ENCODE measurements around the gene TWSG1. TPM values are rescaled to one million over a fixed set of nuclear protein-coding genes. Genes with fewer than 3 reads are reported as not detected.
"Not testable (repeated sequence)": the region's sequence is repeated elsewhere in the genome, so short reads cannot be mapped to it uniquely, and the experiment has no call there.

Gene TWSG1
- total RNA-seq, 1 donor from 2014 or later = 60.2 TPM

GRCh38 chr18:9421096-9421900 lies 86.7 kb downstream of the TWSG1 start:
- H3K27ac Mint-ChIP-seq = no peak overlapping the region
- H3K9me3 Mint-ChIP-seq = no peaks in the 10 kb centered on the region
- H3K4me3 Mint-ChIP-seq = no peak overlapping the region
- TF ChIP-seq, protein P1, sequence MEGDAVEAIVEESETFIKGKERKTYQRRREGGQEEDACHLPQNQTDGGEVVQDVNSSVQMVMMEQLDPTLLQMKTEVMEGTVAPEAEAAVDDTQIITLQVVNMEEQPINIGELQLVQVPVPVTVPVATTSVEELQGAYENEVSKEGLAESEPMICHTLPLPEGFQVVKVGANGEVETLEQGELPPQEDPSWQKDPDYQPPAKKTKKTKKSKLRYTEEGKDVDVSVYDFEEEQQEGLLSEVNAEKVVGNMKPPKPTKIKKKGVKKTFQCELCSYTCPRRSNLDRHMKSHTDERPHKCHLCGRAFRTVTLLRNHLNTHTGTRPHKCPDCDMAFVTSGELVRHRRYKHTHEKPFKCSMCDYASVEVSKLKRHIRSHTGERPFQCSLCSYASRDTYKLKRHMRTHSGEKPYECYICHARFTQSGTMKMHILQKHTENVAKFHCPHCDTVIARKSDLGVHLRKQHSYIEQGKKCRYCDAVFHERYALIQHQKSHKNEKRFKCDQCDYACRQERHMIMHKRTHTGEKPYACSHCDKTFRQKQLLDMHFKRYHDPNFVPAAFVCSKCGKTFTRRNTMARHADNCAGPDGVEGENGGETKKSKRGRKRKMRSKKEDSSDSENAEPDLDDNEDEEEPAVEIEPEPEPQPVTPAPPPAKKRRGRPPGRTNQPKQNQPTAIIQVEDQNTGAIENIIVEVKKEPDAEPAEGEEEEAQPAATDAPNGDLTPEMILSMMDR (IDR thresholded peaks at IDR 0.05; ENCODE audit: unreplicated experiment) = no peak
- H3K27me3 Mint-ChIP-seq (ENCODE audit: low read depth) = no peaks in the 10 kb centered on the region
- DNase-seq (ENCODE audit: low spot score in 2 of 2, unreplicated experiment in 2 of 2) = no peak
- no peaks in the 10 kb centered on the region for H3K36me3 Mint-ChIP-seq
- H3K4me1 Mint-ChIP-seq = peaks cover 30% of the 10 kb centered on the region

- DNase-seq (ENCODE audit: low spot score in 2 of 2, unreplicated experiment in 2 of 2) = no peak
- Mint-ChIP-seq H3K36me3 (no peaks in the 10 kb centered on the region), H3K27ac (no peak overlapping the region), H3K27me3 (ENCODE audit: low read depth) (no peaks in the 10 kb centered on the region), H3K4me1 (peaks cover 25% of the 10 kb centered on the region), H3K4me3 (no peak overlapping the region), H3K9me3 (no peaks in the 10 kb centered on the region)
- TF ChIP-seq, protein P1 (IDR thresholded peaks at IDR 0.05; ENCODE audit: unreplicated experiment) = no peak
Observed at GRCh38 chr18:9421901-9422327, 87.3 kb downstream of the TWSG1 start.

GRCh38 chr18:9422816-9423519 lies 88.4 kb downstream of the TWSG1 start:
- no peaks in the 10 kb centered on the region for H3K36me3 Mint-ChIP-seq
- TF ChIP-seq, protein P1 (IDR thresholded peaks at IDR 0.05; ENCODE audit: unreplicated experiment) = no peak

DNA sequence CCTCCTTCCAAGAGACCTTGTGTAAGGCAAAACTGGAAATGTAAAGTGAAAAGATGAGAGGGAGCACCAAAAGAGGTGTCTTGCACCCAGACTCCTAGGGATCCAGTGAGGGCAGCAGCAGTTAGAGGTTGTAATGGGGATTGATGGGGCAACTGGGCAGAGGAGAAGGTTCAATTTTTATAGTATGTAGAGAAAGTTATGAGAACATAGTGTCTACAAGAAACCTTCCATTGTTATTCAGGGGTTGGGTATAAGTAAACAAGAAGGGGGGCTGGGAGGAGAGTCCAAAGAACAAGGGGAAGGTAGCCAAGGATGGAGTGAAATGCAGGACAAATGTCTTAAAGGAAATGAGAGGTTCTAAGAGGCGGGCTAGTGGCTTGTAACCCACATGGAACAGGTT lies 89.1 kb downstream of the TWSG1 start:
- H3K36me3 Mint-ChIP-seq; H3K4me1 Mint-ChIP-seq; H3K9me3 Mint-ChIP-seq; H3K27ac Mint-ChIP-seq; H3K4me3 Mint-ChIP-seq; H3K27me3 Mint-ChIP-seq (ENCODE audit: low read depth); DNase-seq (ENCODE audit: low spot score in 2 of 2, unreplicated experiment in 2 of 2): not testable (repeated sequence)

More at GRCh38 chr18:9422816-9423519, 88.4 kb downstream of the TWSG1 start:
- Mint-ChIP-seq H3K4me3 (no peak overlapping the region), H3K4me1 (peaks cover 14% of the 10 kb centered on the region), H3K9me3 (no peaks in the 10 kb centered on the region), H3K27ac (no peak overlapping the region), H3K27me3 (ENCODE audit: low read depth) (no peaks in the 10 kb centered on the region)
- no peak for DNase-seq (ENCODE audit: low spot score in 2 of 2, unreplicated experiment in 2 of 2)

- not testable (repeated sequence) for DNase-seq (ENCODE audit: low spot score in 2 of 2, unreplicated experiment in 2 of 2); H3K4me1 Mint-ChIP-seq; H3K4me3 Mint-ChIP-seq; H3K9me3 Mint-ChIP-seq; H3K27me3 Mint-ChIP-seq (ENCODE audit: low read depth); H3K36me3 Mint-ChIP-seq; H3K27ac Mint-ChIP-seq
Observed at GRCh38 chr18:9424235-9424634, 89.7 kb downstream of the TWSG1 start.

DNA sequence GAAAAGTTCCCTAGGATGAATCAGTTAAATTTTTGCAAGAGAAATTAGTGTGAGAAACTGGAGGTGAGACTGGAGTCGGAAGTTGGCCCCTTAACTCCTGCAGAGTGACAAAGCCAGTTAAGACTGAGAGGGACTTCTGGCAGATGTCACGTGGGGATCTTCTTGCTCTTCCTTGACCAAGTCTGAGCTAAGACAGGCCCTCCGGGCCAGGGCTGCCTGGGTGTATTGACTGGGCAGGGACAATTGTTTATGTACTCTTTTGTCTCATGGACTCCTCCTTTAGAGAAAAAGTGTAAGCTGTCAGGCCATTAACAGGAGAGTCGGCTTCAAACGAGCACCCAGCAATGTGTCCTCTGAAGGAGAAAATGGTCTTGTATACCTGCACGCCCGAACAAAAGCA lies 92.2 kb downstream of the TWSG1 start:
- H3K9me3 Mint-ChIP-seq = peaks cover 4% of the 10 kb centered on the region
- no peak overlapping the region for H3K4me3 Mint-ChIP-seq
- TF ChIP-seq, protein P1 (IDR thresholded peaks at IDR 0.05; ENCODE audit: unreplicated experiment) = no peak
- H3K4me1 Mint-ChIP-seq = peaks cover 4% of the 10 kb centered on the region
- no peak for DNase-seq (ENCODE audit: low spot score in 2 of 2, unreplicated experiment in 2 of 2)
- H3K27ac Mint-ChIP-seq = no peak overlapping the region
- no peaks in the 10 kb centered on the region for H3K36me3 Mint-ChIP-seq
- H3K27me3 Mint-ChIP-seq (ENCODE audit: low read depth) = no peaks in the 10 kb centered on the region

All from mesothelial cell of epicardium (in vitro differentiated cells).